IMR-90 (cell line): ENCODE measurements around the gene FMN2. TPM values are rescaled to one million over a fixed set of nuclear protein-coding genes. Genes with fewer than 3 reads are reported as not detected.
A peak's percentile ranks its signal among the peaks of the same experiment; 100 is the strongest.
"Not testable (repeated sequence)": the region's sequence is repeated elsewhere in the genome, so short reads cannot be mapped to it uniquely, and the experiment has no call there.

Experiments
- ATAC-seq: fragments of 200-7000 bp; cut with Tn5 transposase; 2 replicates; pipeline ENCODE4 v1.9.1; 2020; ENCODE audit warnings: low read depth, mild to moderate bottlenecking, moderate library complexity
- BruUV-seq: library from RNA; stranded (reverse); fragments of 400-500 nt; replicated peaks from 2 replicates; lab custom pipeline; 2021; lab: Mats Ljungman, UMichigan
- CTCF ChIA-PET: fragments of 300-600 bp; formaldehyde crosslinking; extraction: SDS; loops from one replicate; lab custom pipeline; 2021; ENCODE audit warnings: antibody characterized with exemption; lab: Yijun Ruan, JAX
- POLR2A ChIA-PET: fragments of 300-600 bp; sonication (Branson Sonifier 250); formaldehyde crosslinking; loops from one replicate; lab custom pipeline; 2022; ENCODE audit warnings: antibody characterized with exemption; ENCODE audit not compliant: unreplicated experiment; lab: Charles Lee
- DNase-seq: peaks from one replicate; pipeline ENCODE4 v3.0.0; 2013
- H2AFZ ChIP-seq: replicated peaks from 2 replicates; pipeline ENCODE3; 2013; ENCODE audit warnings: low read length, mild to moderate bottlenecking; ENCODE audit not compliant: poor library complexity
- H2AK5ac ChIP-seq: 2 replicates; pipeline ENCODE4 v1.6.1; 2013; ENCODE audit warnings: low read depth, low read length, inconsistent platforms
- H2AK9ac ChIP-seq: replicated peaks from 2 replicates; pipeline ENCODE3; 2013; ENCODE audit warnings: mild to moderate bottlenecking, low read depth, low read length, moderate library complexity; ENCODE audit not compliant: poor library complexity
- H2BK120ac ChIP-seq: 2 replicates; pipeline ENCODE4 v1.6.1; 2013; ENCODE audit warnings: low read depth, low read length, inconsistent platforms
- H2BK15ac ChIP-seq: 3 replicates; pipeline ENCODE4 v1.6.1; 2013; ENCODE audit warnings: low read depth, low read length, inconsistent platforms
- H2BK20ac ChIP-seq: 2 replicates; pipeline ENCODE4 v1.6.1; 2013; ENCODE audit warnings: low read depth, mild to moderate bottlenecking, inconsistent platforms, low read length, moderate library complexity
- H2BK5ac ChIP-seq: 2 replicates; pipeline ENCODE4 v1.6.1; 2013; ENCODE audit warnings: mild to moderate bottlenecking, low read depth, low read length, inconsistent platforms; ENCODE audit not compliant: poor library complexity, severe bottlenecking
- H3K14ac ChIP-seq: replicated peaks from 2 replicates; pipeline ENCODE4 v1.6.1; 2013; ENCODE audit warnings: low read depth, low read length, inconsistent platforms
- H3K18ac ChIP-seq: 2 replicates; pipeline ENCODE4 v1.6.1; 2013; ENCODE audit warnings: low read depth, low read length, control low read depth
- H3K23ac ChIP-seq: 2 replicates; pipeline ENCODE4 v1.6.1; 2013; ENCODE audit warnings: low read depth, low read length, inconsistent platforms
- H3K27ac ChIP-seq: 2 replicates; pipeline ENCODE4 v1.5.1; 2013; ENCODE audit warnings: mild to moderate bottlenecking, control low read depth, low read length; ENCODE audit not compliant: insufficient read depth
- H3K27me3 ChIP-seq: 2 replicates; pipeline ENCODE4 v1.6.1; 2013; ENCODE audit warnings: low read length; ENCODE audit not compliant: control insufficient read depth, insufficient read depth
- H3K36me3 ChIP-seq: 2 replicates; pipeline ENCODE4 v1.6.1; 2013; ENCODE audit warnings: low read length, mixed read lengths; ENCODE audit not compliant: control insufficient read depth, insufficient read depth
- H3K4ac ChIP-seq: 2 replicates; pipeline ENCODE4 v1.6.1; 2013; ENCODE audit warnings: low read depth, low read length, inconsistent platforms
- H3K4me1 ChIP-seq: 2 replicates; pipeline ENCODE4 v1.6.1; 2013; ENCODE audit warnings: low read length, mixed read lengths; ENCODE audit not compliant: control insufficient read depth, insufficient read depth
- H3K4me2 ChIP-seq: 2 replicates; pipeline ENCODE4 v1.6.1; 2013; ENCODE audit warnings: low read depth, mild to moderate bottlenecking, control low read depth, low read length, moderate library complexity
- H3K4me3 ChIP-seq: 2 replicates; pipeline ENCODE4 v1.5.1; 2013; ENCODE audit warnings: low read depth, mild to moderate bottlenecking, control low read depth, low read length, moderate library complexity; ENCODE audit not compliant: insufficient read depth
- H3K56ac ChIP-seq: 2 replicates; pipeline ENCODE4 v1.6.1; 2013; ENCODE audit warnings: low read length, inconsistent platforms; ENCODE audit not compliant: insufficient read depth; ENCODE audit errors: extremely low read depth
- H3K79me1 ChIP-seq, 2 experiments: 2 replicates each; pipeline ENCODE4 v1.6.1; 2013; ENCODE audit warnings: low read length in 2 of 2, inconsistent platforms in 1 of 2, low read depth in 1 of 2
- H3K9ac ChIP-seq: 2 replicates; pipeline ENCODE4 v1.6.1; 2013; ENCODE audit warnings: low read depth, low read length, control low read depth
- H3K9me1 ChIP-seq: 2 replicates; pipeline ENCODE4 v1.6.1; 2013; ENCODE audit warnings: low read length, inconsistent platforms; ENCODE audit not compliant: insufficient read depth
- H3K9me3 ChIP-seq: 2 replicates; pipeline ENCODE4 v1.6.1; 2013; ENCODE audit warnings: low read length; ENCODE audit not compliant: control insufficient read depth, insufficient read depth
- H4K20me1 ChIP-seq: 2 replicates; pipeline ENCODE4 v1.6.1; 2013; ENCODE audit warnings: low read length, inconsistent platforms; ENCODE audit not compliant: insufficient read depth
- H4K5ac ChIP-seq: 2 replicates; pipeline ENCODE4 v1.6.1; 2013; ENCODE audit warnings: mild to moderate bottlenecking, low read depth, low read length, control low read depth
- H4K8ac ChIP-seq, 2 experiments: 2 replicates each; pipeline ENCODE4 v1.6.1; 2013; ENCODE audit warnings: low read depth in 2 of 2, low read length in 2 of 2, control low read depth in 1 of 2, inconsistent platforms in 1 of 2
- H4K91ac ChIP-seq: 2 replicates; pipeline ENCODE4 v1.6.1; 2013; ENCODE audit warnings: low read depth, low read length, inconsistent platforms; ENCODE audit not compliant: insufficient read depth
- CEBPB ChIP-seq: IDR thresholded peaks from 2 replicates; pipeline ENCODE4 v1.6.1; 2012; ENCODE audit warnings: low read depth, low read length, improper control_type of control experiment
- MAZ ChIP-seq: IDR thresholded peaks from 2 replicates; pipeline ENCODE4 v1.6.1; 2012; ENCODE audit warnings: low read depth, mild to moderate bottlenecking, low read length, improper control_type of control experiment, moderate library complexity, borderline replicate concordance
- RFX5 ChIP-seq: IDR thresholded peaks from 2 replicates; pipeline ENCODE4 v1.8.0; 2012; ENCODE audit warnings: low read depth, mild to moderate bottlenecking, low read length, moderate library complexity
- SMC3 ChIP-seq: fragments of 150-350 bp; IDR thresholded peaks from 2 replicates; pipeline ENCODE4 v1.6.1; 2016; ENCODE audit warnings: low read depth, mild to moderate bottlenecking, antibody characterized with exemption, low read length, moderate library complexity
- WGBS, 2 experiments: methylation state at CpG; one replicate each; pipeline versions ENCODE4 v1.1.5 to v1.1.7; 2013; ENCODE audit warnings: missing lambda C conversion rate in 2 of 2; ENCODE audit not compliant: insufficient read length in 1 of 2; ENCODE audit errors: extremely low coverage in 2 of 2; 5-methylcytosine and 5-hydroxymethylcytosine counted together
- dilution Hi-C: fragments of 300-500 bp; cut with HindIII; formaldehyde crosslinking; loops from one replicate; pipeline ENCODE4 v1.14.3; 2018; ENCODE audit warnings: low sequenced_read_pairs; ENCODE audit not compliant: unreplicated experiment
- in situ Hi-C: fragments of 300-500 bp; cut with MboI; formaldehyde crosslinking; loops from 3 replicates; pipeline ENCODE4 v1.14.3; 2019; ENCODE audit warnings: low sequenced_read_pairs, inconsistent platforms, mixed read lengths
- intact Hi-C: fragments of 100-400 bp; cut with micrococcal nuclease; formaldehyde crosslinking; loops from 2 replicates; pipeline ENCODE4 v1.10.0; 2022
- polyA plus RNA-seq, 3 experiments: library from polyadenylated mRNA; depleted of rRNA; stranded (reverse); fragments of >200 nt; gene quantifications; 2 replicates each; pipeline ENCODE4 v1.2.3, GENCODE V29; 2012; ENCODE audit warnings: low replicate concordance in 1 of 3
- total RNA-seq: library from RNA; depleted of rRNA; stranded (reverse); fragments of >200 nt; gene quantifications from 2 replicates; pipeline ENCODE4 v1.2.3, GENCODE V29; 2012

The FMN2 gene
- total and polyA plus RNA-seq, 2 of the 4 experiments (the other 2 are of a cell fraction): 29.0 to 35.8 TPM

DNA sequence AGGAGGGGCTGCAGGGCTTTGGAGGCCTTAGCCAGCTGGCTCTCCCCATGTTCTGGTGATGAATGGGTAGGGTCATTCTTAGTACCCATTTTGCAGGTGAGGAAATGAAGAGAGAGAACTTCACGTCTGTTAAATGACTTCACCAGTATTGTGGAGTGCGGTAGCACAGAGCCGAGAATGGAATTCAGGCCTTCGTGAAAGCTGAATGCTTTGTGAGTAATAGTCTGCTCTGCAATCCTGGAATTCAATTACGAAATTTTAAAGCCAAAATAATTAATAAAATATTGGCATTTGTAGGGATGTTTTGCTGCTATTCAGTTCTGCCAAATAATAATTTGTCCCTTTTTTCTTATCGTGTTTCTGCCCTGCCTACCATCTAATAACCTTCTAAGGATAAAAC lies 322.6 kb downstream of the FMN2 start:
- Histone ChIP-seq H3K9ac (no peak overlapping the region), H2AFZ (no peak overlapping the region), H3K27me3 (no peaks in the 10 kb centered on the region), H3K27ac (peak overlapping the region; percentile 51; the same call in 1 of the 2 replicates), H2BK15ac (no peak overlapping the region), H3K36me3 (no peaks in the 10 kb centered on the region), H2AK9ac (no peak overlapping the region), H4K20me1 (no peaks in the 10 kb centered on the region), H3K23ac (peak overlapping the region; percentile 10; the same call in 1 of the 2 replicates), H3K9me3 (no peaks in the 10 kb centered on the region), H3K4me2 (no peak overlapping the region), H4K91ac (peak overlapping the region; percentile 19; the same call in 1 of the 2 replicates), H4K8ac (peak overlapping the region in 1 of 2 experiments; percentile 27; a peak in 1 of 4 replicates), H3K18ac (no peak overlapping the region), H3K9me1 (peaks cover 6% of the 10 kb centered on the region), H3K4me1 (peaks cover 3% of the 10 kb centered on the region), H4K5ac (no peak overlapping the region), H3K4me3 (no peak overlapping the region), H3K79me1 (peaks cover 9 to 34% of the 10 kb centered on the region in 2 experiments; a peak in 3 of 4 replicates), H2AK5ac (0 out of 2 replicates have a peak overlapping the region, but pooled peaks have one; percentile 44), H3K56ac (no peak overlapping the region), H2BK20ac (peak overlapping the region; percentile 21; the same call in 1 of the 2 replicates), H2BK120ac (peak overlapping the region; percentile 37; the same call in 1 of the 2 replicates), H2BK5ac (peak overlapping the region; percentile 21), H3K14ac (peak overlapping the region; percentile 51), H3K4ac (no peak overlapping the region)
- DNase-seq (peak; percentile 70), ATAC-seq (peak; percentile 77)
- BruUV-seq: no TSS peak
- intact Hi-C loops: loop anchor here (10.0 kb wide), 1 partner anchor 389 kb away; no protein-coding TSS in a partner anchor
- CTCF ChIA-PET: no interaction called here
- dilution Hi-C loops: no loop called here
- TF ChIP-seq RFX5 (no peak), MAZ (no peak), CEBPB (peak; percentile 73; the same call in 1 of the 2 replicates), SMC3 (no peak)
- WGBS, 2 experiments: no CpG with 5 or more reads among the region's 6 CpGs
- POLR2A ChIA-PET: no interaction called here
- in situ Hi-C loops: no loop called here

DNA sequence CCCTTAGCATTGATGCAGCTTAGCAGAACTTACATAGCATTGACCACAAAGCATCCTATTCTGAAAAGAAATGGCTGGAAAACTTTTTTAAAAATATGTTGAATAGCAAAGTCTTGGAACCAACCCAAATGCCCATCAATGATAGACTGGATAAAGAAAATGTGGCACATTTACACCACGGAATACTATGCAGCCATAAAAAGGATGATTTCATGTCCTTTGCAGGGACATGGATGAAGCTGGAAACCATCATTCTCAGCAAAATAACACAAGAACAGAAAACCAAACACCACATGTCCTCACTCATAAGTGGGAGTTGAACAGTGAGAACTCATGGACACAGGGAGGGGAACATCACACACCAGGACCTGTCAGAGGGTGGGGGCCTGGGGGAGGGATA lies 323.3 kb downstream of the FMN2 start:
- H2BK5ac ChIP-seq, BruUV-seq, H4K20me1 ChIP-seq, H3K9ac ChIP-seq, H3K14ac ChIP-seq, H2AFZ ChIP-seq, CTCF ChIA-PET, DNase-seq, H3K56ac ChIP-seq, H3K23ac ChIP-seq, H3K4me2 ChIP-seq, H3K4ac ChIP-seq, H2BK20ac ChIP-seq, H3K4me3 ChIP-seq, H4K5ac ChIP-seq, POLR2A ChIA-PET, H3K27me3 ChIP-seq, H3K27ac ChIP-seq, H2AK5ac ChIP-seq, dilution Hi-C loops, ATAC-seq, H2BK15ac ChIP-seq, H3K36me3 ChIP-seq, H4K8ac ChIP-seq, H2BK120ac ChIP-seq, H4K91ac ChIP-seq, H3K9me3 ChIP-seq, H3K9me1 ChIP-seq, H2AK9ac ChIP-seq, H3K4me1 ChIP-seq, in situ Hi-C loops, H3K18ac ChIP-seq: not testable (repeated sequence)
- H3K79me1 ChIP-seq: peaks cover 9 to 42% of the 10 kb centered on the region in 2 experiments
- no CpG with 5 or more reads among the region's 1 CpG for WGBS, 2 experiments
- intact Hi-C loops: loop anchor here (10.0 kb wide), 1 partner anchor 390 kb away; no protein-coding TSS in a partner anchor
